ENCODE results near the gene SPEN. TPM values are rescaled to one million over a fixed set of nuclear protein-coding genes. Genes with fewer than 3 reads are reported as not detected.

The SPEN gene
- total and polyA plus RNA-seq, 9 of the 15 experiments (the other 6 are each of a cell fraction or from before 2014, with no cell fraction given) = 5.7 to 87.5 (median 27.2) TPM

- TF ChIP-seq THAP12 (CRISPR knock-in tag; IDR thresholded peaks at IDR 0.05) (peak; percentile 93), TAF7 (tag; IDR thresholded peaks at IDR 0.05) (no peak), SRSF1 (IDR thresholded peaks at IDR 0.05; ENCODE audit: low read depth, low read length) (no peak), ZNF174 (CRISPR knock-in tag; IDR thresholded peaks at IDR 0.05) (no peak), ELK1 (CRISPR knock-in tag; IDR thresholded peaks at IDR 0.05) (no peak), ZBTB11 (CRISPR knock-in tag; IDR thresholded peaks at IDR 0.05) (peak in 1 of 3 experiments; percentile 83; a peak in 3 of 6 replicates), MEF2D (tag; conservative IDR thresholded peaks at IDR 0.05; ENCODE audit: low read depth) (no peak), ELF4 (CRISPR knock-in tag; IDR thresholded peaks at IDR 0.05) (peak; percentile 63; the same call in 1 of the 2 replicates), CSDE1 (IDR thresholded peaks at IDR 0.05) (no peak), PTRF (tag; IDR thresholded peaks at IDR 0.05) (no peak), ETV6 (IDR thresholded peaks at IDR 0.05; ENCODE audit: borderline replicate concordance in 1 of 2, low read depth in 2 of 2, low read length in 1 of 2) (no peak), ETV6 (CRISPR knock-in tag; IDR thresholded peaks at IDR 0.05; ENCODE audit: borderline replicate concordance) (no peak), ZC3H11A (IDR thresholded peaks at IDR 0.05; ENCODE audit: low read depth, low read length) (no peak), CREB3L1 (IDR thresholded peaks at IDR 0.05; ENCODE audit: borderline replicate concordance, low read depth) (peak; percentile 66; the same call in 1 of the 2 replicates), MLX (CRISPR knock-in tag; conservative IDR thresholded peaks at IDR 0.05) (peak in 1 of 2 experiments; percentile 74; a peak in 1 of 4 replicates), ZNF143 (CRISPR knock-in tag; IDR thresholded peaks at IDR 0.05) (no peak), RBFOX2 (IDR thresholded peaks at IDR 0.05; ENCODE audit: low read depth, low read length) (peak; percentile 97)
Measured at GRCh38 chr1:15847100-15847892, at the start of gene SPEN (continued).

Data from K562 (cell line).